Stimulated activated CD8-positive, alpha-beta memory T cell treated with anti-CD3 and anti-CD28 coated beads, Interleukin-4, amount 100 ng/mL, for 1 hour (primary cell): ENCODE data around the gene IER5.
A peak's percentile ranks its signal among the peaks of the same experiment; 100 is the strongest.

Experiments
- DNase-seq, 2 donors: peaks; one replicate each; pipeline ENCODE4 v3.0.0-alpha.2; 2020; ENCODE audit warnings: low read depth in 2 of 2, low spot score in 1 of 2

IER5 gene

DNA sequence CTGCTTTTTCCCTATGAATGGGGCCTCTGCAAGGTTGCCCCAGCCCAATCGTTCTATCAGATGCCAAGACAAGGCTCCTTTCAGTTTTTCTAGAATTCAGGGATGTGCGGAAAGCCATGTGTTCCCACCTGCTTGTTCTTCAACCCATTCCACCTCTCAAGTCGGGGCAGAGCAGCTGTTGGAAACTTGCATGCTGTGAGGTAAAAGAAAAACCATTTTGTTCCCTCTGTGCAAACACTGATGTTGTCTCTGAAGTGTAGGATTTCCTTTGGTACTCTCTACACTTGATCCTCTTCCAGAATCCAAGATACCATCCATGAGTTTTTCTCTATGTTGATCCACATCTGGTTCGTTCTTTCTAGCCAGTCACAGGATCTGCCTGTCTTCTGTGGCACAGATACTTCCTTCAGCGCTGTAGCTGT lies 7.3 kb downstream of the IER5 start:
- DNase-seq = no peak

DNA sequence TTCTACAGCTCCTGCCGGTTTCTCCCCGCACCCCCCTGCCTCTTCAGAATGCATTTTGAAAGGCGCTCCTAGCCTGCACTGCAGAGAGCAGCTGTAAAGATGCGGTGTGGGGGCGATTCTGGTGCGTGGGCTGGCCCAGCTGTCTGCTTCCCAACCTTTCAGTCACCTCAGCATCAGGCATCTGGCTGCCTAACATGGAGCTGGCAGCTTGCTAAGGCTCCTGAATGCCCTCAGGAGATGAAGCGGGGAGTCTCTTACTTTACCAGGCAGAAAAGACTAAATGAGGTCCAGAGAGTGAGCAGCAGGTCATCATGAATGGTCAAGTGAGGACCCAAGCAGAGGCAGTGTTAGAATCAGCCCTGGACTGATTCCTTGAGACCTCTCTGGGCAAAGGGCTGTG lies 8.7 kb downstream of the IER5 start:
- DNase-seq = no peak

DNA sequence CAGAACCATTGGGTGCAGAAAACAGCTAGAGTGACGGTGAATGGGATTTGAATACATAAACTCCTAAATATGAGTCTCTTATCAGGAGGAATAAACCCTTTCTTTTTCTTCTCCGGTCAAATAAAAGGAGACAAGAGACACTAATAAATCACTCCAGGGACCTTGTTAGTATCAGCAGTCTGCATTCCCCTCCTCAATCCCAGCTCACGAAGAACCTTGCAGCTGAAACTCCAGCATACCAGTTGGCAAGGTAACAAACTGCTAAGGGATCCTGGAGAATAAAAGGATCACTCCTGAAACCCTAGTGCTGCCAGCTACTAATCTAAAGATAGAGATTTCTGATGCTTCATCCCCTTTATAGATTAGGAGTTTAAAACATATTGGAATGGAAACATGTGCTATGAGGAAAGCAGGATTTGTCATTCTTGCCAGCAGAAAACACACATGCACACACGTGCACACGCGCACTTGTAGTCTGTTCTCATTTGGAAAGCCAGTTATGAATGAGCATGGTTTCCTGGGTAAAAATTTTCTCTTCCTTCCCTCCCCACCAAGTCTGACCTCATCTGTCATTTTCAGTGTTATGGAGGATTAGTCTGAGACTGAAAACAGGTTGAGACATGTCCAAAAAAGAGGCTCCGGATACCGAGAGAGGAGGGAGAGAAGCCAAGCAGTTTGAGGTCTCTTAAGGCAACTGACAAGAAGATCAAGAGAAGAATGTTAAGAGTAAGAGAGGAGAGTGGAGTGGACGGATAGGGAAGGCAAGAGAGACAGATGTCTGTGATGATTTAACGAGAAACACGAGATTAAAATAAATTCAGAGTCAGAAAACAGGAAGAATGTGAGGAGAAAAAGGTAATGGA lies 10.9 kb downstream of the IER5 start:
- no peak for DNase-seq

DNA sequence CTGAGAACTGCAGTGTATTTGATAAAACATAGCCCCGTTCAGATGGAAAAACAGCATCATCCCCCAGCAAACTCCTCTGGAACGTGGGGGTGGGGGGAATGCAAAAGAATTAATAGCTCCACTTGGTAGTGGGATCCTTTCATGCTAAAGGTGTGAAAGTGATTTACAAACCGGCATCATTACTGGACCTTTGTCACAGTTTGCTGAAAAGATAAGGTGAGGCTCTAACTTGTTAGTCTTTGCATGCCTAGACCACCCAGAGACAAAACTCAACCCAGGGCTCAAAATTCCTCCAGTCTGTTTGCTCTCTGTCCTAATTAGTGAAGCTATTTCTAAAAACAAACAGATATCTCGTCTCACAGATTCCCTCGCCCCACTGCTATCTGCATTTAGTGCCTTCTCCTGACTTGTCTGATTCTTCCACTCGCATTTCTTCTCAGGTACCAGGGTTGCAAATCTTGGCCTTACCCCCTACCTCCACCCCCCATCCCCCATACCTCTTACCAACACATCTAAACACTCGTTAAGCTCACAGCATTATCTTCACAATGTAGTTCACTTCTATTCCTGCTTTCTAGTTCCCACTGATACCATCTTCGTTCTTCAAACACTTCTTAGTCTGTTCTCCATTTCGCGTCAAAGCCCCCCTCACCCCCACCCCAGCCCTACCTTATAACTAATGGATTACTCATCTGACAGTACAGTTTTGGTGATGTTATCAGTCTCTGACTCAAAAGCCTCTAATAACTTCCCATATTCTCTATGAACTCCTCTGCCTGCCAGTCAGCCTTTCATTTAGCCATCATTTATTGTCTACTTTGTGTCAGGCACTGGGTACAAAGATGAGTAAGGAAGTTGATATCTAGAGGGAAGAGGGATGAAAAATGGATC lies 11.8 kb downstream of the IER5 start:
- no peak for DNase-seq

DNA sequence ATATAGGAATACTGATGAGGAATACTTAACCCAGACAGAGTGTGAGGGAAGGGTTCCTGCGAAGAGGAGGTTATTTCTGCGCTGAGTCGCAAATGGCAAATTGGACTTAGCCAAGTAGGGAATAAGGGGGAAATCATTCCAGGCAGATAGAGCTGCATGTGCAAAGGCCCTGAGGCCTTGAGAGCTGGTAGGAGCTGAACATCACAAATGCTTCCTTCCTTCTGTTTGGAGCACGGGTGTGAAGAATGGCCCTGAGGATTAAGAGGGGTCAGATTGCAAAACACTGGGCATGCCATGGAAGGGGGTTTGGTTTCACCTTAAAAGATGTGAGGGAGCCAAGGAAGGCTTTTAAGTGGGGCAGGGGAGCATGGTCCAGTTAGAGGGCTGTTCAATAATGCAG lies 12.4 kb downstream of the IER5 start:
- no peak for DNase-seq

DNA sequence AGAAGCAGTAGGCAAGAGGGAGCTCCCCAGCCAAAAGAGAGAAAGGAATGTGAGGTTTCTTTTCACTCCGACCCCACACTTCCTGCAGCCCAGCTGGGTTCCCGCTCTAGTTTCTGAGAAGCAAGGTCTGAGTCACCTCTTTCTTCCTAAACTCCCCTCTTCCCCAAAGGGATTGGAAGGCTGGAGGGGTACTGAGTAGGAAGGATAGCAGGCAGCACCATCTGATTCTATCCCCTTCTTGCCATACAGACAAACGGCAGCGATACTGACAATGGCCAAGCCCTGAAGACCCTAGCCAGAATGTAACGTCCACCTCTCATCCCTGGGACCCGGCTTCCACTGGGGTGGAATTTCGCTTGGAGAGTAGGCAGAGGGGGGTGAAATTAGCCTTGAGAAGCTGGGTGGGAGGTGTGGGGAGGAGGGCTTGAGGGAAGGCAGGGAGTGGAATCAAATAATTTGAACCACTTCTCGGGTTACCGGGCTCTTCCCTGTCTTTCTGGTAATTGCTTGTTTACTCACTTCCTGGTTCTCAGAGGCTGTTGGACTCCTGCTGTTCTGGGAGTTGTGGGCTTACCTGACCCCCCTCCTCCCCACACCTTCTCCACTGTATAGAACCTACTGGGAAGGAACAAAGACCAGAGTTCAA lies 13.2 kb downstream of the IER5 start:
- DNase-seq = no peak

DNA sequence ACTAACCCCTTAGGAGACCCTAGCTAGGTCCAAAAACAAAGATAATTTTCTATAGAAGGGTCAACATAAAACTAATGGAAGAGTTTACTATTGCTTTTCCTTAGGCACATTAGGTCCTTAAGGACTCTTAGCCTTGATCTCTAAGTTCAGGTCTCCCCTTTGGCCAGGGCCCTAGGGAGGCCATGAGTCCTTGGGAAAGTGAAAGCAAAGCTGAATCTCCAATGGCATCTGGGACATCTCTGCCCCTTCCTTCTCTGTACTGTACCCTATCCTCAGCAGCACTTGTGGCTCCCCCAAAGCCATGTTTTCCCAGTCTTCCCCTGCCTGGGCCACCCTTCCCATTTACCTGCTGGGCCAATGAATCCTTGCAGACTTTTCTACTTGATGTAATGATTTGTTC lies 14.3 kb downstream of the IER5 start:
- DNase-seq = no peak

DNA sequence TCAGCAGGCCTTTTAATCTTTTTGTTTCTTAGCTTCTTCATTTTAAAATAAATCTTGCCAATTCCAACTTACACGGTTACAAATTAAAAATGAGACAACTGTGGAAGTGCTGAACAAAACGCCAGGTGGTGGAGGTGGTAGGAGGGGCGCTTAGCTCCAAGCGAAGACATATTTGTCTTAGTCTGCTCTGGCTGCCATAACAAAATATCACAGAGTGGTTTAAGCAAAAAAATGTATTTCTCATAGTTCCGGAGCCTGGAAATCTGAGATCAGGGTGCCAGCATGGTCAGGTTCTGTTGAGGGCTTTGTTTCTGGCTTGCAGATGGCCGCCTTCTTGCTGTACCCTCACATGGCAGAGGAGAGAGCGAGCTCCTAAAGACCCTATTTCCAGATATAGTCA lies 14.9 kb downstream of the IER5 start:
- no peak for DNase-seq

DNA sequence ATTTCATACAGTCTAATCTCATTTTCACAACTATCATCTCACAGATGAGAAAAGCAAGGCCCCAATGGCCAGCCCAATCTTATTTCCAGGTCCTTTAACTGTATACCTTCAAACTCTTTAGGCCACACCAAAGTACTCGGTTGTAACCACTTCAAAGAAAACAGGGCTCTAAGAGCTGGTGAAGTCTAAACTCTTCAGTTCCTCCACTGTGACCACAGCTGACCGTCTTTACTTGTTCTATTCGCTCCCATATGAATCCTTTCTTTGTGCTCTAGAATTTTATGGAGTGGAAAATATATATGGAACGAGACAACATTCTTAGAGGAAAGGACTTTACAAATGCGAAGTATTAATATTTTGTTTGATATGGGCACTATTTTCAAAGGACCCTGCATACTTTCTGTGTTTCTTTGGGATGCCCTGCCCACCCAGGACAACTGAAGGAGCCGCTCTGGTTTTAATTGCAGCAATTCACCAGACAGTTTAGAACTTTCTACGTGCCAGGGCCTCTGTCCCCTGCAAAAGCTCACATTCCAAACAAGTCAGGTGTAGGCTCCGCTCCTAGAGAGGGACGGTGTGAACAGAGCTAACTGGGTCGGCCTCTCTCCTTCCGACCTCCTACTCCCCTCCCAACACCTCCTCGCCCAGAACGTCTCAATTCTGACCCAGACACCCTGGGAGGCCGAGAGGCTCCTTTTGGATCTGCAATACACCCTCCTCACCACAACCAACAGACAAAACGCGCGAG lies 15.7 kb downstream of the IER5 start:
- DNase-seq = peak in 1 of 2 donors; percentile 9

DNA sequence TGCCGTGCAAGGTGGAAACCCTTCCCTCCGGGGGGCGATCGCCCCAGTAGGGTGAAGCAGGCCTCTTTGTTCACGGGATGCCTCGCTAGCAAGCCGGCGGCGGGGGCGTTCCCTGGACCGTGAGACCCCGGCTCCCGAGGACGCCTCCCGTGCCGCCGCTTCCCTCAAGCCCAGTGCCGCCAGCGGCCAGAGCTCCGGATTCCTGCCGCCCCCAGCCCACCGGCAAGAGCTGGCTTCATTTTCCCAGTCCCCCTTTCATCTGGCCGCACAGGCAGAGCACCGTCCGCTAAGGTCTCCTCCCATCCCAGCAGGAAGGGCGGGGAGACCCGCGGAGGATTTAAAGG lies 16.3 kb downstream of the IER5 start:
- peak in 1 of 2 donors; percentile 16 for DNase-seq

DNA sequence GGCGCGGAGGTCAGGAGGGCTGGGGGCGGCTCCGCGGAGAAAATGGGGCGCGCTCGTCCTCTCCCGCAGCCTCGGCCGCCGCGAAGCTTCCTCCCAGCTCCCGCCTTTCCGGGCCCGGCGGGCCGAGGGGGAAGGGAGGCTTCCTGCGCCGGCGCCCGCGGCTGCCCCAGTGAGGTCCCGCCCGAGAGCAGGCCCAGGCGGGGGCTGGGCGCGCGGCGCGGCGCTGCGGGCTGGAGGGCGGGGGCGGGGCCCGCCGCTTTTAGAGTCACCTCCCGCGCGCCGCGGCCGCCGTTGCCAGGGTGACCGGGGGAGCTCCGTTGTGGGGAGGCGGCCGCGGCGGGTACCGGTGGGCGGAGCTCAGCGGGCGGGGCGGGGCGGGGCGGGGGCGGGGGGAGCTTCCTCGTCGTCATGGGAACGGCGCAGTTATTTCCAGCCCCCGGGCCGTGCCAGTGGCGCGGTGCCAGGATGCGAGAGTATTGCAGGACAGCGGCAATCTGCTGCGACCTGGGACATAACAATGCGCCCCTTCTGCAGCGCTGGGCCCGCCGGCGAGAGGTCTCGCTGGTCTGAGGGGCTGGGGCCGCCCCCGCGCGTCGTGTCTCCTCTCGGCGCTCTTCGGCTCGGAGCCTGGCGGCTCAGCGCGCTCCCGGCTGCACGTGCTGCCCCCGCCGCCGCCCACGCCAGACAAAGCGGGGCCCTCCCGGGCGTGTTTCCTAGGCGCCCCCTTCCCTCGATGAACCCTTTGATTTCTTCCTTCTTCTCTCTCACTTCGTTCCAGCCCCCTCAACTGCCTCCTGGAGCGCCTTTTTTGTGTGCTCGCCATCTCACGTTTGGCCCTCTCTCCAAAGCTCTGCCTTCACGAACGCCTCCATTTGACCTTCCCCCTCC lies 16.9 kb downstream of the IER5 start:
- DNase-seq = peak; percentile 88 to 92

DNA sequence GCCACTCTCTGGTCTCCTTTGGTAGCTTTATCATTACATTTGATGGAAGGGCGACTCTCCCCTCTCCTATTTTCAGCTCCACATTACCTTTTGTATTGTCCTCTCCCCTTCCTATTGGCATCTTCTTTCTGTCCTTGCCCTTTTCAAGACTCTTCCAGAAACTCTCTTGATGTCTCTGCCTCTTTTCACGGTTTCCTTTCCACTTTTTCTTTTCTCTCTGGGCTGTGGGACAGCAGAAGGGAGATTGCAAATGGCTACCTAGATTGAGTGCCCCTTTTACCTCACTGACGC lies 17.5 kb downstream of the IER5 start:
- DNase-seq = no peak

DNA sequence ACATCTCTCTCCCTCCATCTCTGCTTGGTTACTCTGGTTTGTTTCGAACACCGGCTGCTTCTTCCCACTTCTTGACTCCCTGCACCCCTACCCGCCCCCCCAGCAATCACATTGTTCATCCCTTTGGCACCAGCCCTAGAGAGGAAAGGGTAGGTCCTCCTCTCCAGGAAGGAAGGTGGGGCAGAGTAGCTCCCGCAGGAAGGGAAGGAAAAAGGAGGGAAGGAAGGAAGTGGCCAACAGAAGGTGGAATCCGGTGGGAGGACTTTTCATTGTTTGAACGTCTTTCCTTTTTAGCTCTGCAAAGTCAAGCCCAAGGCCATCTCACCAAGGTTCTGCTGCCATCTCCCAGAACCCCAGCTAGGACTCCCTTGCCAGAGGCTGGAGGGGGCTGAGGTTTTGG lies 18.0 kb downstream of the IER5 start:
- DNase-seq = no peak

DNA sequence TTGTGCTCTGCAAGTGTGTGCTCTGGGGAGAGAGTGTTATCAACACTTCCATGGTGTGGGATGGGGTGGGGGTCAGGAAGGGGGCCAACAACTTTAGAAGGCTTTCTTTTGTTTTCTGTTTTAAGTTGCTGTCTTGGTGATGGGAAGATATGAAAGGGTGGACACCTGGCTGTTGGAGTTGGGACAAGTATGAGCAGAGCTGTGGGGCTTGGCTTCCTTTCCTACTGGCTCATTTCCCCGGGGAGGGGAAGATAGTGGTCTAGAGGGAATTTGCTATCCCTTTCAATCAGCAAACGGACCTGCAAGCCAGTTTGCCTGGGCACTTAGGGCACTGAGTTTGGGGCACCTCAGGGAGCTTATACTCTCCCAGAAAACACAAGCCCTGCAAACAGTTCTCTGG lies 19.2 kb downstream of the IER5 start:
- DNase-seq = no peak

DNA sequence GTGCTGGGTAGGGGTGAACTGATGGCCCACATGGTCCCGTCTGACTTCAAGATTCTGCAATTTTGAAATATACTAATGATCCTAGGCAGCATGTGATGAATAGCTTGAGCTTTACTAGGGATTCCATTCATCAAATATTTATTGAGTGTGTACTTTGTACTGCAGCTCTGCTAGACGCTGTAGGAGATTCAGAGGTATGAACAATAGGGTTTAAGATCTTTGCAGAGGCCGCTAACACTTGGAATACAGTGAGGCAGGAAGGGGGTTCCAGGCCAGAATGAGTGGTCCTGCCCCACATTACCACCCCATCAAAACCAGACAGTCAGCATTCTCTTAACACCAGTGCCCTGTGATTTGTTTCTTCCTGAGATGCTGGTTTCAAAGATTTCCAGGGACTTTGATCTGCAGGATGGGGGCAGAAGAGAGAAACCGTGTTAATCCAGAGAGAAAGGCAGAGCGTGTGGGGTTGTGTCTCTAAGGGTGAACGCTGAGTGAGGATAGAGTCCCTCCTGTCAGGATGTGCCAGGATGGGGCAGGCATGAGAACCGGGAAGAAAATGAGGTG lies 19.9 kb downstream of the IER5 start:
- no peak for DNase-seq

DNA sequence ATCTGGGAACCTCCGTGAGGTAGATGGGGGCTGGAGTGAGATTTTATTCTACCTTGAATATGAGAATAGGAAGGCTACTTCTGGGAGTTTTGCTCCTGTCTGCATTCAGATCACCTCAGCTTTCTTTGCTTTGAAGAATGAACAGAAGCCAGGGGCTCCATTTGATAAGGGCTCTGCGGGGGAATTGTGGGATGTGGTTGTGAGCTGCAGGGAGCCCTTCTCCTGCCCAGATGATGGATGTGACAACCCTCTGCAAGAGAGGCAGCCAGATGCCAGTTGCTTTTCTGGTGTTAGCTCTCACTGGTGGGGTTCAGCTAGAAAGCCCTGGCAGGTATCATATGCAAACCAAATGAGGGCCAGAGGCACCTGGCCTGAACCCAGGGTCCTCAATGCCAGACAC lies 21.5 kb downstream of the IER5 start:
- no peak for DNase-seq

DNA sequence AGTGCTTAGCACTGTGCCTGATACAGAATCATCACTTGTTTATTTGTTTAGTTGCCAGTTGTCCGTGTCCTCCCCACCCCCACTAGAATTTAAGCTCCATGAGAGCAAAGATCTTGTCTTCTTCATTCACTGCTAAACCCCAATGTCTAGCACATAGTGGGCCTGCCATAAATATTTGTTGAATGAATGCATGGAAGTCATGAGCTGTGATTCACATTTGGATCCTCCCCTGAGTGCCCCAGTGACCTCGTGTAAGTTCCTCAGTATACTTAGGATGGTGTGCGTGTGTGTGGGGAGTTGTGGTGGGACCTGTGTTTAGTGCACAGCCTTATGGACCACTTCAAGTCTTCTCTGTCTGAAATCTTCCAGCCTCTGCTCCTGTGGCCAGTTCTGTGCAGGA lies 23.1 kb downstream of the IER5 start:
- DNase-seq = no peak

DNA sequence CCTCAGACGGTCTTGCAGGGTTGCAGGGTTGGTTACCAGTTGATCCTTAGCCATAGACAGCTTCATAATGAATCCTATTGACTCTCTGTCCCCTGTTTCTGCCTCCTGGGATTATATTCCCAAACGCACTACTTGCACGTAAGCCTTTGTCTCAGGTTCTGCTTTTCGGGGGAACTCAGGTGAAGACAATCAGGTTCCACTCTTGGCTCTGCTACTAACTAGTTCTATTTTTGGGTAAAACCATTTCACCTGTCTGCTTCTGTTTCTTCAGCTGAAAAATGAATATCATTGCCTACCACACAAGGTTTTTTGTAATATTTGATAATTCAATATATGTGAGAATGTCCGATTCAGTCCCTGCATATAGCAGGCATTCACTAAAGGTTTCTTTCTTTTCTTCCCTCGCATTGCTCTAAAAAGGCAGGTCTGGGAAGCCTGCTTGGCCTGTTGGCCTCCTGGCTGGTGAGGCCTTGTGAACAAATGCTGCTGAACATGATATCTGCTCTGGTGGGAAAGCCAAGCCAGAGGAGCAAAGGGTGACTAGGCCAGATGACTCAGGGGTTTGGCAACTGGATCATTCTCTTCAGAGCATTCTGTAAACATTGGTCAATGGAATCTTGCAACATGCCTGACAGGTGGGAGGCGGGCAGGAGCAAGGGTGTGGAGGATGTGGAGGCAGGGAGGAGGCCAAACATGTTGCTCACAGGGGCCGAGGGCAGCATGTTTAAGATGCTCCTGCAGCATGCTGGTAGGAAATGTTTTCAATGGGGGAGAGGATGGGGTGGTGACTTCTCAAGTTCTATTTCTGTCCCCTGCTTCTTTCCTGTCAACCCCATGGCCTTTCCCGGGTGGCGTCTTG lies 23.8 kb downstream of the IER5 start:
- DNase-seq = no peak

DNA sequence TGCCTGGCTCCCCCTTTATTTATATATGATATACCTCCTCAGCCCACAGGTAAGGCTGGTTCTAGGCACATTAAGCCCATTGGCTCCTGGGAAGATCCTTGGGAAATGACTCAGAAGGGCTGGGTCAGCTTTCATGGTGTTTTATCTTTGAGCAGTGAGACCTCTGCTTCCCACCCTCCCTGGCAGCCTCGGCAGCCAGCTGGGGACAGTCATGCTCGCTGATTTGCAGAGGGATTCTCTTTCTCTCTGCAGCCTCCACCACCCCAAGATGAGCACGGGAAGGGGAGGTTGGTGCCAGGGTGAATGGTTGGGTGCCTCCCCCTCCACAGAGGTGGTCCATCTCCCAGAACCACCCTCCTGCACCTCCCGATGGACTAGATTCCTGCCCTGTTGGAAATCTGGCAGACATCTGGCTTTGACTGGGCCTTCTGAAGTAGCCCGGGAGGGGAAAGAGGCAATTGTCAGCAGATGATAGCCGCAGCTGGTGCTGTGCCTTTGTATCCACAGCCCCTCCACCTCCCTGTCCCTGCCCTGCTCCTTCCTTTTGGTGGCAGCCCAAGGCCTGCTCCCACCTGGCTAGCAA lies 24.6 kb downstream of the IER5 start:
- DNase-seq = no peak
